ENCODE data around the gene HJV. TPM values are rescaled to one million over a fixed set of nuclear protein-coding genes. Genes with fewer than 3 reads are reported as not detected.

HJV gene
- total RNA-seq, 1 experiment from 2014 or later = not detected

DNA sequence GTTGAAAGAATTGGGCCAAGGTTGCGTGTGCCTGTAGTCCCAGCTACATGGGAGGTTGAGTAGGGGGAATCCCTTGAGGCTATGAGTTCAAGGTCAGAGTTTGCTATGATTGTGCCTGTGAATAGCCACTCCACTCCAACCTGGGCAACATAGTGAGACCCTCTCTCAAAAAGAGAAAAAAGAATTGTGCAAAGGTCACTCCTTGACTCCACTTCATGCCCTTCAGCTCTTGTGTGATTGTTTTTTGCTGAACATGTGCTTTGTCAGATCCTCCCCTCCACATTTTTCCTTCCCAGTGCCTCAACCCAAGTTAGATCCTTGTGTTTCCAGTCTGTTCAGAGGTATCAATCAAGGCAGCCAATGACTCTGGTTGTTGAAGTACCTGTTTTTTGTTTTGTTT lies 33.6 kb downstream of the HJV start:
- CTCF ChIA-PET = no interaction called here
- Histone ChIP-seq H3K9me3 (ENCODE audit: control insufficient read depth, insufficient read depth, low read depth, low read length) (no peaks in the 10 kb centered on the region), H3K4me1 (ENCODE audit: control insufficient read depth, insufficient read depth, low read length) (no peaks in the 10 kb centered on the region), H3K4me3 (ENCODE audit: low read depth in 2 of 2, low read length in 2 of 2) (no peak overlapping the region), H3K36me3 (ENCODE audit: control insufficient read depth, insufficient read depth, low read length) (no peaks in the 10 kb centered on the region), H3K27ac (ENCODE audit: low read length) (no peak overlapping the region), H3K27me3 (ENCODE audit: control insufficient read depth, insufficient read depth, low read length) (no peaks in the 10 kb centered on the region)
- DNase-seq (ENCODE audit: low read depth, low spot score) (no peak), ATAC-seq (no peak)
- TF ChIP-seq POLR2AphosphoS5 (IDR thresholded peaks at IDR 0.05; ENCODE audit: low read depth, low read length) (no peak), SIN3A (IDR thresholded peaks at IDR 0.05; ENCODE audit: borderline replicate concordance, insufficient read depth, low read depth, low read length) (no peak), TCF7L2 (IDR thresholded peaks at IDR 0.05; ENCODE audit: low read depth, low read length) (no peak), REST (IDR thresholded peaks at IDR 0.05; ENCODE audit: insufficient read depth in 1 of 2, low read depth in 2 of 2, low read length in 1 of 2) (no peak)
- TF ChIP-seq, protein P1, sequence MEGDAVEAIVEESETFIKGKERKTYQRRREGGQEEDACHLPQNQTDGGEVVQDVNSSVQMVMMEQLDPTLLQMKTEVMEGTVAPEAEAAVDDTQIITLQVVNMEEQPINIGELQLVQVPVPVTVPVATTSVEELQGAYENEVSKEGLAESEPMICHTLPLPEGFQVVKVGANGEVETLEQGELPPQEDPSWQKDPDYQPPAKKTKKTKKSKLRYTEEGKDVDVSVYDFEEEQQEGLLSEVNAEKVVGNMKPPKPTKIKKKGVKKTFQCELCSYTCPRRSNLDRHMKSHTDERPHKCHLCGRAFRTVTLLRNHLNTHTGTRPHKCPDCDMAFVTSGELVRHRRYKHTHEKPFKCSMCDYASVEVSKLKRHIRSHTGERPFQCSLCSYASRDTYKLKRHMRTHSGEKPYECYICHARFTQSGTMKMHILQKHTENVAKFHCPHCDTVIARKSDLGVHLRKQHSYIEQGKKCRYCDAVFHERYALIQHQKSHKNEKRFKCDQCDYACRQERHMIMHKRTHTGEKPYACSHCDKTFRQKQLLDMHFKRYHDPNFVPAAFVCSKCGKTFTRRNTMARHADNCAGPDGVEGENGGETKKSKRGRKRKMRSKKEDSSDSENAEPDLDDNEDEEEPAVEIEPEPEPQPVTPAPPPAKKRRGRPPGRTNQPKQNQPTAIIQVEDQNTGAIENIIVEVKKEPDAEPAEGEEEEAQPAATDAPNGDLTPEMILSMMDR (IDR thresholded peaks at IDR 0.05) = no peak
- POLR2A ChIA-PET = no interaction called here
- BruUV-seq (replicated peaks) = no TSS peak
- in situ Hi-C loops (cut with HindIII; ENCODE audit: low pct_unique_long_range_greater_than_20kb, low sequenced_read_pairs) (no loop called here), intact Hi-C loops (cut with micrococcal nuclease; ENCODE audit: unreplicated experiment) (no loop called here)

- TF ChIP-seq TCF7L2 (IDR thresholded peaks at IDR 0.05; ENCODE audit: low read depth, low read length) = no peak
- in situ Hi-C loops (cut with HindIII; ENCODE audit: low pct_unique_long_range_greater_than_20kb, low sequenced_read_pairs) (no loop called here), intact Hi-C loops (cut with micrococcal nuclease; ENCODE audit: unreplicated experiment) (no loop called here)
- no TSS peak for BruUV-seq (replicated peaks)
- Histone ChIP-seq H3K36me3 (ENCODE audit: control insufficient read depth, insufficient read depth, low read length) (no peaks in the 10 kb centered on the region), H3K27me3 (ENCODE audit: control insufficient read depth, insufficient read depth, low read length) (no peaks in the 10 kb centered on the region), H3K27ac (ENCODE audit: low read length) (no peak overlapping the region), H3K4me3 (ENCODE audit: low read depth in 2 of 2, low read length in 2 of 2) (no peak overlapping the region), H3K9me3 (ENCODE audit: control insufficient read depth, insufficient read depth, low read depth, low read length) (no peaks in the 10 kb centered on the region), H3K4me1 (ENCODE audit: control insufficient read depth, insufficient read depth, low read length) (no peaks in the 10 kb centered on the region)
- ATAC-seq (no peak), DNase-seq (ENCODE audit: low read depth, low spot score) (no peak)
- ChIA-PET POLR2A (interaction anchor here (0.6 kb wide), 1 partner anchor 41 kb away, joined by 7 read pairs; no protein-coding TSS in a partner anchor), CTCF (interaction anchor here (0.7 kb wide), 1 partner anchor 59 kb away, joined by 6 read pairs; no protein-coding TSS in a partner anchor)
Observed at GRCh38 chr1:145986551-145986950, 35.0 kb downstream of the HJV start.

- ChIA-PET CTCF (no interaction called here), POLR2A (interaction anchor here (0.6 to 0.7 kb wide), 2 partner anchors 41 to 59 kb away, joined by 3 to 7 read pairs; no protein-coding TSS in a partner anchor)
- TF ChIP-seq POLR2AphosphoS5 (IDR thresholded peaks at IDR 0.05; ENCODE audit: low read depth, low read length) (no peak), SIN3A (IDR thresholded peaks at IDR 0.05; ENCODE audit: borderline replicate concordance, insufficient read depth, low read depth, low read length) (no peak), TCF7L2 (IDR thresholded peaks at IDR 0.05; ENCODE audit: low read depth, low read length) (no peak), REST (IDR thresholded peaks at IDR 0.05; ENCODE audit: insufficient read depth in 1 of 2, low read depth in 2 of 2, low read length in 1 of 2) (no peak)
- TF ChIP-seq, protein P1 (IDR thresholded peaks at IDR 0.05) = no peak
- H3K4me1 ChIP-seq (ENCODE audit: control insufficient read depth, insufficient read depth, low read length) = no peaks in the 10 kb centered on the region
- H3K4me3 ChIP-seq (ENCODE audit: low read depth in 2 of 2, low read length in 2 of 2) = no peak overlapping the region
- intact Hi-C loops (cut with micrococcal nuclease; ENCODE audit: unreplicated experiment) (no loop called here), in situ Hi-C loops (cut with HindIII; ENCODE audit: low pct_unique_long_range_greater_than_20kb, low sequenced_read_pairs) (no loop called here)
- BruUV-seq (replicated peaks) = no TSS peak
- H3K27me3 ChIP-seq (ENCODE audit: control insufficient read depth, insufficient read depth, low read length) = no peaks in the 10 kb centered on the region
- H3K9me3 ChIP-seq (ENCODE audit: control insufficient read depth, insufficient read depth, low read depth, low read length) = no peaks in the 10 kb centered on the region
- DNase-seq (ENCODE audit: low read depth, low spot score) (no peak), ATAC-seq (no peak)
- no peak overlapping the region; the same call in 1 of the 2 replicates for H3K27ac ChIP-seq (ENCODE audit: low read length)
- no peaks in the 10 kb centered on the region for H3K36me3 ChIP-seq (ENCODE audit: control insufficient read depth, insufficient read depth, low read length)
Observed at GRCh38 chr1:145985502-145986439, 35.8 kb downstream of the HJV start.

Measured in Panc1 (cell line).